ENCODE results near the gene P2RY2. TPM values are rescaled to one million over a fixed set of nuclear protein-coding genes. Genes with fewer than 3 reads are reported as not detected.

P2RY2 gene
- total and polyA plus RNA-seq, 12 donors: 7.1 to 37.5 (median 11.1) TPM

DNA sequence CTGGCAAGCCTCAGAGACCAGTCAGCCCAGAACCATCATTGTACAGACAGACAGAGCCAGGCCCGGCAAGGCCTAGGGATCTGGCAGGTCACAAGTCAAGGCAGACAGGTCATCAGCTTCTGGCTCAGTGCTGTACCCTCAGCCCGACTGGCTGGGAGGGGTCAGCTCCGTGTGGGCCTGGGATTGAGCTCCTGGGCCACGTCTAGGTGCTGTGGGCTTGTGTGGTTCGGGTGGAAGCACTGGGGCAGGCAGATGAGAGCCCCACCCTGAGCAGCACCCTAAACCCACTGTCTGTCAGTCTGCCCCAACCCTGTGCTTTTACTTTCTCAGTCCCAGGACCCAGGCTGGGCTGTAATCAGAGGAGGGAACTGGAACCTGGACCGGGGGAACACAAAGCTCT lies 26.9 kb upstream of the P2RY2 start:
- Histone ChIP-seq H3K4me1 (peaks cover 10 to 49% (median 22%) of the 10 kb centered on the region in 9 donors), H3K36me3 (no peaks in the 10 kb centered on the region), H3K27ac (no peak overlapping the region), H3K9me3 (no peaks in the 10 kb centered on the region), H3K4me3 (no peak overlapping the region), H3K27me3 (no peaks in the 10 kb centered on the region)
- DNase-seq (no peak), ATAC-seq (no peak)
- 82 to 85% methylated on average over 6 of the region's 6 CpGs for WGBS, 2 donors
- intact Hi-C loops (cut with DNase I): no loop called here
- TF ChIP-seq, protein P1, sequence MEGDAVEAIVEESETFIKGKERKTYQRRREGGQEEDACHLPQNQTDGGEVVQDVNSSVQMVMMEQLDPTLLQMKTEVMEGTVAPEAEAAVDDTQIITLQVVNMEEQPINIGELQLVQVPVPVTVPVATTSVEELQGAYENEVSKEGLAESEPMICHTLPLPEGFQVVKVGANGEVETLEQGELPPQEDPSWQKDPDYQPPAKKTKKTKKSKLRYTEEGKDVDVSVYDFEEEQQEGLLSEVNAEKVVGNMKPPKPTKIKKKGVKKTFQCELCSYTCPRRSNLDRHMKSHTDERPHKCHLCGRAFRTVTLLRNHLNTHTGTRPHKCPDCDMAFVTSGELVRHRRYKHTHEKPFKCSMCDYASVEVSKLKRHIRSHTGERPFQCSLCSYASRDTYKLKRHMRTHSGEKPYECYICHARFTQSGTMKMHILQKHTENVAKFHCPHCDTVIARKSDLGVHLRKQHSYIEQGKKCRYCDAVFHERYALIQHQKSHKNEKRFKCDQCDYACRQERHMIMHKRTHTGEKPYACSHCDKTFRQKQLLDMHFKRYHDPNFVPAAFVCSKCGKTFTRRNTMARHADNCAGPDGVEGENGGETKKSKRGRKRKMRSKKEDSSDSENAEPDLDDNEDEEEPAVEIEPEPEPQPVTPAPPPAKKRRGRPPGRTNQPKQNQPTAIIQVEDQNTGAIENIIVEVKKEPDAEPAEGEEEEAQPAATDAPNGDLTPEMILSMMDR (IDR thresholded peaks at IDR 0.05): no peak

DNA sequence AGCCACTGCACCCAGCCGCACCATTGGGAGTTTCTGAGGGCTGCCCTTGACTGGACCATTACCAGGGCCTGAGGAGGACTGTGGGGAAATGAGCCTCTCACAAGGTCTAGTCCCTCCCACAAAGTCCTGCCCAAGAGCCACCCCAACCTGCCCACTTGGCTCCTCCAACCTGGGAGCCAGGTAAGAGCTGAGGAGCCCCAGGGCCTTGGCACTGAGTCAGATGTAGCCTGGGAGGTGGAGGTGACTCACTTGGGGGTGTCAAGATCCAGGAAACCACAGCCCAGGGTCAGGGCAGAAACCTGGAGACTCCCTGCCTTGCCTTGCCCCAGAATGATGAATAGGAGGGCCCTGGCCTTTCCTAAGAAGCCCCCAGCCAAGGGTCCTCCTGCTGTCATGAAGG lies 25.8 kb upstream of the P2RY2 start:
- no peak for DNase-seq
- Histone ChIP-seq H3K4me1 (peaks cover 10 to 40% (median 22%) of the 10 kb centered on the region in 9 donors), H3K27ac (no peak overlapping the region), H3K9me3 (no peaks in the 10 kb centered on the region), H3K27me3 (no peaks in the 10 kb centered on the region), H3K4me3 (no peak overlapping the region), H3K36me3 (no peaks in the 10 kb centered on the region)
- ATAC-seq: no peak
- 97 to 100% methylated on average over 1 of the region's 1 CpG for WGBS, 2 donors
- TF ChIP-seq, protein P1 (IDR thresholded peaks at IDR 0.05): no peak
- intact Hi-C loops (cut with DNase I): no loop called here

DNA sequence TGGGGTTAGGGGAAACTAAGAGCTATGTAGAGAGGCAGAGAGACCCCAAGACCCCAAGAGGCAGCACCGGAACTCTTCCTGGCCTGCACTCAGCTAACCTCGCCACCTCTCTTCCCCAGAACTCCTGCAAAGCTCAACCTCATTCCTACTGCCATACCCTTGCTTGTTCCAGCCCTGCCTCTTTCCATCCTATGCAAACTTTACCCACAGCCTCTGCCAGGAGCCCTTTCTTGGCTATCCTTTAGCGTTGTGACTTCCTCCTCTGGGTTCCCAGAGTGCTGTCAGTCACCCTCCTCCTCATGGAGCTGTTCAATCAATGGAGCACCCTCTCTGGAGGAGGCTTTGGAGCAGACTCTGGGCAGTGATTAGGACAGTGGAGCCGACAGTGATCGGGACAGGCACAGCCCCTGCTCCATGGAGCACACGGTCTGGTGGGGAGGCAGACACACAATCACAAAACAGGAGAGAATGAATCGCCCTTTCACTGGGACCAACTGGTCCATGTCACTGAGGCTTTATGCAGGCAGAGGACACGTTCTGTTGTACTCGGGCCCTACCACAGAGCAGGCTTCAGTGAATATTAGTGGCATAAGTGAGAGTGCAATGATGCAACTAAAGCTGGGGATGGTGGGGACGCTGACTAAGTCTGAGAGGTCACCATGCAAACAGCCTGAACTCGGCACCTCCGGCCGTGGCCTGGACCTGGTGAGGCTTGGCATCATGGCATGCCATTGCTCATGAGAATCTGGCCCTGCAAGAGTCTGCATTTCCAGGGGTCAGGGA lies 24.6 kb upstream of the P2RY2 start:
- TF ChIP-seq, protein P1 (IDR thresholded peaks at IDR 0.05): no peak
- ATAC-seq (no peak), DNase-seq (no peak)
- Histone ChIP-seq H3K27ac (no peak overlapping the region), H3K4me3 (no peak overlapping the region), H3K27me3 (no peaks in the 10 kb centered on the region), H3K36me3 (no peaks in the 10 kb centered on the region), H3K4me1 (peaks cover 2 to 30% (median 12%) of the 10 kb centered on the region in 9 donors), H3K9me3 (no peaks in the 10 kb centered on the region)
- intact Hi-C loops (cut with DNase I): no loop called here
- 85 to 90% methylated on average over 13 of the region's 13 CpGs for WGBS, 2 donors

DNA sequence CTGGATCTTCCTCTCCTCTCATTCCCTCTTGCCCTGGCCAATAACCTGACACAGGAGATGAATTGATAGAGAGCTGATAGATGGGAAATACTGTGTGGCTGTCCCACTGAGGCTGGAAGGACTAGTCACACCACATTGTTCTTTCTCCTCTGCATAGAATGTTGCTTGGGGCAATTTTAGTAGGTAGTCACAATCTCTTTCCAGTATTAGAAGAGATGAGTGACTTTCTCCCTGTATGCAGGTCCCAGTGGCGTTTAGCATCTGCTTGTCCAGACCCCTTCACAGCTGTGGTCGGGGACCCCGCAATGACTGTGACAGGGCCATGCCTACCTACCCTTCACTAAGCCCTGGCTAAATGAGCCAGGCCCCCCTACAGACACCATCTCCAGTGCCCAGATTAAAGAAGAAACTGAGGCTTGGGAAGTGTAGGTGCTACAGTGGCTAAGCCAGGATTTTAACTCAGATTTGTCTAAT lies 24.0 kb upstream of the P2RY2 start:
- TF ChIP-seq, protein P1 (IDR thresholded peaks at IDR 0.05): no peak
- H3K27me3 ChIP-seq: no peaks in the 10 kb centered on the region
- ATAC-seq (no peak), DNase-seq (no peak)
- no peak overlapping the region for H3K4me3 ChIP-seq
- 97 to 99% methylated on average over 3 of the region's 3 CpGs for WGBS, 2 donors
- H3K27ac ChIP-seq: no peak overlapping the region
- H3K4me1 ChIP-seq: peaks cover 0 to 28% (median 6%) of the 10 kb centered on the region in 9 donors
- H3K9me3 ChIP-seq: no peaks in the 10 kb centered on the region
- no peaks in the 10 kb centered on the region for H3K36me3 ChIP-seq
- intact Hi-C loops (cut with DNase I): no loop called here
